ENCODE measurements around the gene CHST8.

GRCh38 chr19:33634361-33635091 is 12.8 kb downstream of the CHST8 start:
- TF ChIP-seq YY1 (IDR thresholded peaks at IDR 0.05; ENCODE audit: low read depth) (no peak), EP300 (IDR thresholded peaks at IDR 0.05; ENCODE audit: borderline replicate concordance) (no peak), CREB1 (IDR thresholded peaks at IDR 0.05; ENCODE audit: low read depth) (no peak)
- TF ChIP-seq, protein P1, sequence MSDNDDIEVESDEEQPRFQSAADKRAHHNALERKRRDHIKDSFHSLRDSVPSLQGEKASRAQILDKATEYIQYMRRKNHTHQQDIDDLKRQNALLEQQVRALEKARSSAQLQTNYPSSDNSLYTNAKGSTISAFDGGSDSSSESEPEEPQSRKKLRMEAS (IDR thresholded peaks at IDR 0.05) = no peak
